Stomach smooth muscle (tissue), 2 donors: Measurements from ENCODE around the gene NIN.
A peak's percentile ranks its signal among the peaks of the same experiment; 100 is the strongest.

Experiments
- H3K27ac ChIP-seq: one replicate; pipeline ENCODE4 v1.7.0; 2013; ENCODE audit warnings: mild to moderate bottlenecking, low read length, inconsistent platforms
- H3K27me3 ChIP-seq, 2 donors: one replicate each; pipeline ENCODE4 v1.7.0; 2013; ENCODE audit warnings: low read length in 2 of 2; ENCODE audit not compliant: insufficient read depth in 2 of 2, control insufficient read depth in 1 of 2
- H3K36me3 ChIP-seq, 2 donors: one replicate each; pipeline ENCODE4 v1.7.0; 2013; ENCODE audit warnings: low read length in 2 of 2; ENCODE audit not compliant: control insufficient read depth in 2 of 2, insufficient read depth in 2 of 2
- H3K4me1 ChIP-seq: one replicate; pipeline ENCODE4 v1.7.0; 2013; ENCODE audit warnings: low read length; ENCODE audit not compliant: control insufficient read depth, insufficient read depth
- H3K4me3 ChIP-seq, 2 donors: one replicate each; pipeline ENCODE4 v1.7.0; 2013; ENCODE audit warnings: low read length in 2 of 2
- H3K9ac ChIP-seq, 2 donors: one replicate each; pipeline ENCODE4 v1.7.0; 2013; ENCODE audit warnings: low read length in 2 of 2, mild to moderate bottlenecking in 1 of 2
- H3K9me3 ChIP-seq, 2 donors: one replicate each; pipeline ENCODE4 v1.7.0; 2013; ENCODE audit warnings: low read length in 2 of 2; ENCODE audit not compliant: control insufficient read depth in 2 of 2
- donor health status: healthy.
- donor health status: Pancreatic carcinoma.

NIN gene

GRCh38 chr14:50837850-50838470 is 7.0 kb upstream of the NIN start:
- Histone ChIP-seq H3K36me3 (no peaks in the 10 kb centered on the region), H3K27me3 (peaks cover 0 to 2% of the 10 kb centered on the region in 2 donors)

GRCh38 chr14:50837271-50837670 is 6.3 kb upstream of the NIN start:
- Histone ChIP-seq H3K27me3 (peaks cover 0 to 2% of the 10 kb centered on the region in 2 donors), H3K9ac (no peak overlapping the region), H3K9me3 (no peaks in the 10 kb centered on the region), H3K27ac (no peak overlapping the region), H3K36me3 (no peaks in the 10 kb centered on the region), H3K4me1 (no peaks in the 10 kb centered on the region), H3K4me3 (no peak overlapping the region)

More at GRCh38 chr14:50837850-50838470, 7.0 kb upstream of the NIN start:
- Histone ChIP-seq H3K27ac (no peak overlapping the region), H3K4me1 (no peaks in the 10 kb centered on the region), H3K9me3 (no peaks in the 10 kb centered on the region), H3K9ac (no peak overlapping the region), H3K4me3 (no peak overlapping the region)

GRCh38 chr14:50836515-50836914 is 5.6 kb upstream of the NIN start:
- Histone ChIP-seq H3K4me3 (no peak overlapping the region), H3K36me3 (no peaks in the 10 kb centered on the region), H3K27ac (no peak overlapping the region), H3K9me3 (no peaks in the 10 kb centered on the region), H3K4me1 (peaks cover 4% of the 10 kb centered on the region), H3K27me3 (peaks cover 0 to 2% of the 10 kb centered on the region in 2 donors), H3K9ac (no peak overlapping the region)

- H3K9me3 ChIP-seq = no peaks in the 10 kb centered on the region
- H3K36me3 ChIP-seq = no peaks in the 10 kb centered on the region
- H3K27ac ChIP-seq = no peak overlapping the region
- peaks cover 0 to 2% of the 10 kb centered on the region in 2 donors for H3K27me3 ChIP-seq
- H3K4me3 ChIP-seq = no peak overlapping the region
- peaks cover 6% of the 10 kb centered on the region for H3K4me1 ChIP-seq
- H3K9ac ChIP-seq = no peak overlapping the region
These were observed 4.3 kb upstream of the NIN start for GRCh38 chr14:50835280-50835679.

- H3K9me3 ChIP-seq = no peaks in the 10 kb centered on the region
- H3K9ac ChIP-seq = no peak overlapping the region
- no peak overlapping the region for H3K27ac ChIP-seq
- H3K4me1 ChIP-seq = peaks cover 7% of the 10 kb centered on the region
- peaks cover 0 to 2% of the 10 kb centered on the region in 2 donors for H3K27me3 ChIP-seq
- H3K36me3 ChIP-seq = no peaks in the 10 kb centered on the region
- no peak overlapping the region for H3K4me3 ChIP-seq
These were observed 3.9 kb upstream of the NIN start for GRCh38 chr14:50834802-50835276.

- no peak overlapping the region for H3K27ac ChIP-seq
- no peaks in the 10 kb centered on the region for H3K9me3 ChIP-seq
- no peak overlapping the region for H3K9ac ChIP-seq
- H3K36me3 ChIP-seq = no peaks in the 10 kb centered on the region
- no peak overlapping the region for H3K4me3 ChIP-seq
- H3K4me1 ChIP-seq = peaks cover 19% of the 10 kb centered on the region
- H3K27me3 ChIP-seq = peaks cover 0 to 2% of the 10 kb centered on the region in 2 donors
These were observed 2.1 kb upstream of the NIN start for GRCh38 chr14:50832935-50833630.

- Histone ChIP-seq H3K36me3 (no peaks in the 10 kb centered on the region), H3K27ac (peak overlapping the region; percentile 66), H3K27me3 (peaks cover 0 to 2% of the 10 kb centered on the region in 2 donors), H3K4me1 (peaks cover 21% of the 10 kb centered on the region), H3K4me3 (peak overlapping the region; percentile 88), H3K9me3 (no peaks in the 10 kb centered on the region), H3K9ac (peak overlapping the region; percentile 75 to 80)
These were observed 785 bp upstream of the NIN start for GRCh38 chr14:50831726-50832168.

GRCh38 chr14:50830044-50830931 is 674 bp downstream of the NIN start:
- Histone ChIP-seq H3K4me3 (peak overlapping the region; percentile 76 to 88), H3K27ac (peak overlapping the region; percentile 60), H3K4me1 (peaks cover 25% of the 10 kb centered on the region), H3K27me3 (no peaks in the 10 kb centered on the region), H3K9ac (peak overlapping the region; percentile 35 to 71), H3K9me3 (no peaks in the 10 kb centered on the region), H3K36me3 (no peaks in the 10 kb centered on the region)

GRCh38 chr14:50829489-50830043 is 1.4 kb downstream of the NIN start:
- no peaks in the 10 kb centered on the region for H3K9me3 ChIP-seq
- H3K4me3 ChIP-seq = peak overlapping the region; percentile 76 to 88
- H3K36me3 ChIP-seq = no peaks in the 10 kb centered on the region
- H3K27me3 ChIP-seq = no peaks in the 10 kb centered on the region
- H3K9ac ChIP-seq = peak overlapping the region; percentile 35 to 71
- peak overlapping the region; percentile 60 for H3K27ac ChIP-seq
- peaks cover 25% of the 10 kb centered on the region for H3K4me1 ChIP-seq
